ENCODE data around the gene NTM.
"Not testable (repeated sequence)": the region's sequence is repeated elsewhere in the genome, so short reads cannot be mapped to it uniquely, and the experiment has no call there.

Gene NTM

DNA sequence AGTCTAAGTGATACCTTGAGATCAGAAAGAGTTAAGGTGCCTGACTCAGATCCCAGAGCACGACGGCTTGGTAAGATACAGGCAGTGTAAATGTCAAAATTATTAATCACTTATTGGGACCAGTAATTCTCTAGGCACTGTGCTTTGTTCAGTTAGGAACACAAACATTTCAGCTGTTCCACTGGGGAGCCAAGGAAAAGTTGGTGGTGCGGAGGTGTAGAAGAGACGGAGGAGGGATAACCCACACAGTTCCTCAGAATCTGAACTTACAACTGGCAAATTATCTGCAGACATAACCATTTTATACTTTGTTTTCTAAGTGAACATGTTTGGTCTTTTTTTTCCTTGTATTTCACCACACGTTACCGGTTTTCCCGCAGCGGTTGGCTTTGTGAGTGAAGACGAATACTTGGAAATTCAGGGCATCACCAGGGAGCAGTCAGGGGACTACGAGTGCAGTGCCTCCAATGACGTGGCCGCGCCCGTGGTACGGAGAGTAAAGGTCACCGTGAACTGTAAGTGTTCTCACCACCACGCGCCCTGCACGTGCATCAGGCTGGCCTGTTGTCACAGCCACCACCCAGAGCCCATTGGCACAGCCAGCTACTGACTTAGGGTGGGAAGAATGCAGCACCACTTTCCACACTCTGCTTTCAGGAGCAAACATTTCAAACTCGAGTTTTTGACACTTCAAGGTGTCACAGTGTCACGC, 937.0 kb downstream of the NTM start:
- Histone ChIP-seq H3K4me3 (no peak overlapping the region), H3K27ac (no peak overlapping the region)

GRCh38 chr11:132310390-132311375, 940.3 kb downstream of the NTM start:
- H3K27ac ChIP-seq = no peak overlapping the region
- no peak overlapping the region for H3K4me3 ChIP-seq

DNA sequence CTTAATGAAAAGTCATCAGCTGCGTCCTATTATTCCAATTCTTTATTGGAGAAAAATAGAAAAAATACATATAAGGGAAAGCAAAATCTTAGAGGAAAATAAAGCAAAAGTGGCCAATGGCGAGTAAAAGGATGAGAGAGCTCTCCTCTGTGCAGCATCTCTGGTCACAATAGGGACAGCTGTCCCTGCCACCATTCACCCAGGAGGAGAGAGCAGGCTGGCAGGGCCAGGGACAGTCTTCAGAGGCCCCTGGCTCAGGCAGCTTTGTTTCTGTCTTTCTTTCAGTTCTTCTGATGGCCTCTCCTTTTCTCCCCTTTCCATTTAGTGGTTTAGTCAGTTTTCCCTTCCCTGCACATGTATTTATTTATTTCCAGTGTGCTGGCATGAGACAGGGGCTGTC, 941.3 kb downstream of the NTM start:
- Histone ChIP-seq H3K27ac (no peak overlapping the region), H3K4me3 (no peak overlapping the region)

- H3K4me3 ChIP-seq = no peak overlapping the region
Measured at GRCh38 chr11:132312161-132312560, 941.7 kb downstream of the NTM start.

GRCh38 chr11:132312701-132313111, 942.3 kb downstream of the NTM start:
- H3K27ac ChIP-seq = no peak overlapping the region

More at GRCh38 chr11:132312161-132312560, 941.7 kb downstream of the NTM start:
- no peak overlapping the region for H3K27ac ChIP-seq

DNA sequence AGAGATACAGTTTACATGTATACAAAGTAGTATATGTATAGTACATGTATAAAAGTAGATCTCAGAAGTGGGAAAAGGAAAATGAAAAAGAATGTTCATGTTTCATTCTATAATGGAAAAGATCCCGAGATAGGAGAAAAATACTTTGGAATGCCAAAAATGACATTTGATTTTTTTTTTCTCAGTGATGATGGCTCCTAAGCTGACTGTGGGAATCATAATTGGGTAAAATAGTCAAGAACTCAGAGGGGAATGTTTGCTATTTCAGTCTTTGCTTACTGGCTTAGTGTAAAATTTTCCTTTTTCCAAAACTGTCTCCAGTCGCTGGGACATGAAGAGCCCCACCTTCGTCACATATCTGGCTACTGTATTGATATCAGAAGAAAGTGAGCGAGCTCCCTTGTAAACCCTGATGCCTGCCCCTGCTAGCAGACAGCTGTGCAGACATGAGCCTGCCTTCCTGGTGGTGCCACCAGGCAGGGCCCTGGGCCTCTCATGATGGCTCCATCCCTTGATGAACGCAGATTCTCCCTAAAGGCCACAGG, 944.6 kb downstream of the NTM start:
- Histone ChIP-seq H3K27ac (no peak overlapping the region), H3K4me3 (no peak overlapping the region)

More at GRCh38 chr11:132312701-132313111, 942.3 kb downstream of the NTM start:
- no peak overlapping the region for H3K4me3 ChIP-seq

DNA sequence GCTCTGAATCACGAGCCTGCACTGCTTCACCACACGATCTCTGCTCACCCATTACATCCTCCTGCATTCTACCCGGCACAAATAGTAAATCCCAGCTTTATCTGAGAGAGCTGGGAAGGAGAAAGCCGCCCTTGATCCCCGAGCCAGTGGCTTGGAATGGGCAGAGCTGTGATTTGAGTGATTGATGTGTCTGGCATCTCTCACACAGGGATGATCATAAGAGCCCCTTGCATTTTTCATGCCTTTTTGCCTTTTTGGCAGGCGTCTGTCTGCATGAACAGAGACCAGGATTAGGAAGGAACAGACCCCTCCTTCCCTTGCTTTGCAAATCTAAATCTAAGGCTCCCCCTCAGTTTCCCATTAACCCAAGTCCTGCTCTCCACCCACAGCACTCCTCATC, 945.3 kb downstream of the NTM start:
- H3K27ac ChIP-seq = no peak overlapping the region
- H3K4me3 ChIP-seq = no peak overlapping the region

DNA sequence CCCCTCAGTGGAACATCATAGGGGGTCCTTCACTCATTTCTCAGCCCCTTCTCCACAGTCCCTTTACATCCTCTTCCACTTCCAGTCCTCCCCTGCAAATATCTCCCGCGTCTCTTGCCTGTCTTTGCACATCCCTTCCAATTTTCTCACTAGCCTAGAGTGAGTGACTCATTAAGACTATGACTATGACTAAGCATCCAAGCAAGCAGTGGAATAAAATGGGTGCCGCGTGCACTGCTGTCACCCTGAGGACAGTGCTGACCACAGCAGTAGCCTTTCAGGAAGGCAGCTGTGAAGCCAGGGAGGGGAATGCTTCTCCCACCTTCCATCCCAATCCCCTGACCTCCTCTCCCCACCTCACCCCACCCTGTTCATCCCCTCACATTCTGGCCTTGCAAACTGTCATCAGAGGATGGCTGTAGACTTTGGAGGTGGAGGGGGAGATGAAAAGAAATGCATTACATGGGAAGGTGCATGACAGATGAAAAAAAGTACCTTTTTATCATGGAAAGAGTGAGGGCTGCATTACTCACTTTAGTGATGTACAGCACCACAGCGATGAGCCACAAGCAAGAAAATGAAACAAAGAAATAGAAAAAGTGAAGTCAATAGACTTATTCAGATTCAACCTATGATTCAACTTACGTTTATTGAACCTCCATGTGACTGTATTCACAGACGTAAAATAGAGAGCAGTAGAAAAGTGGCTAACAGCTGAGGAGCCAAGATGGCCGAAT, 948.2 kb downstream of the NTM start:
- Histone ChIP-seq H3K4me3 (no peak overlapping the region), H3K27ac (no peak overlapping the region)

DNA sequence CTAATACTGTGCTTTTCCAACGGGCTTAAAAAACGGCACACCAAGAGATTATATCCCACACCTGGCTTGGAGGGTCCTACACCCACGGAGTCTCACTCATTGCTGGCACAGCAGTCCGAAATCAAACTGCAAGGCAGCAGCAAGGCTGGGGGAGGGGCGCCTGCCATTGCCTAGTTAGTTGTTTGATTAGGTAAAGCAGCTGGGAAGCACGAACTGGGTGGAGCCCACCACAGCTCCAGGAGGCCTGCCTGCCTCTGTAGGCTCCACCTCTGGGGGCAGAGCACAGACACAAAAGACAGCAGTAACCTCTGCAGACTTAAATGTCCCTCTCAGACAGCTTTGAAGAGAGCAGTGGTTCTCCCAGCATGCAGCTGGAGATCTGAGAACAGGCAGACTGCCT, 949.0 kb downstream of the NTM start:
- not testable (repeated sequence) for H3K27ac ChIP-seq, H3K4me3 ChIP-seq

- no peak overlapping the region for H3K27ac ChIP-seq
- H3K4me3 ChIP-seq = no peak overlapping the region
Measured at GRCh38 chr11:132330515-132330914, 960.1 kb downstream of the NTM start.

DNA sequence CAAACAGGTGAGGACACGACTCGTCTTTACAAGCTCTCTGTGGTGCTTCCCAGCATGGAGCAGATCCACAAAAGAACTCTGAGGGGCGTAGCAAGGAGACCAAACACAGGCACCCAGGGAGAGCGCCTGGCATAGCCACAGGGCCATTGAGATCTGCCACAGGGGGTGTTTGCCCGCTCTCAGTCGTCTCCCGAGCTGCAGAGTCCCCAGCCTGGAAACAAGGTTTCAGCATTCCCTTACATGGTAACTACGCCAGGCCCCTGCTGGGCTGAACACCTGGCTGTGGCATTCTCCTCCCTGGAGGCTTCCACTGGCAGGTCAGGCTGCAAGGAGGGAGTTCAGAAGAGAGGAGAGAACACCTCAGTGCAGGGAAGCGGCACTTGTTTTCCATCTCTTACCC, 962.1 kb downstream of the NTM start:
- Histone ChIP-seq H3K4me3 (no peak overlapping the region), H3K27ac (no peak overlapping the region)

- Histone ChIP-seq H3K4me3 (no peak overlapping the region), H3K27ac (no peak overlapping the region)
Measured at GRCh38 chr11:132334769-132335280, 964.4 kb downstream of the NTM start.

DNA sequence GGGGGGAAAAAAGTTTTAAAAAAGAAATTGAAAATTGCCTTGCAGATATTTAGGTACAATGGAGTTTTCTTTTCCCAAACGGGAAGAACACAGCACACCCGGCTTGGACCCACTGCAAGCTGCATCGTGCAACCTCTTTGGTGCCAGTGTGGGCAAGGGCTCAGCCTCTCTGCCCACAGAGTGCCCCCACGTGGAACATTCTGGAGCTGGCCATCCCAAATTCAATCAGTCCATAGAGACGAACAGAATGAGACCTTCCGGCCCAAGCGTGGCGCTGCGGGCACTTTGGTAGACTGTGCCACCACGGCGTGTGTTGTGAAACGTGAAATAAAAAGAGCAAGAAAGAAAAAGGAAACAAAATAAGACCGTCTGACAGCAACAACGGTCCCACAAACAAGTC, 964.9 kb downstream of the NTM start:
- no peak overlapping the region for H3K27ac ChIP-seq
- no peak overlapping the region for H3K4me3 ChIP-seq

GRCh38 chr11:132336781-132337535, 966.5 kb downstream of the NTM start:
- no peak overlapping the region for H3K4me3 ChIP-seq
- no peak overlapping the region for H3K27ac ChIP-seq

GRCh38 chr11:132337819-132338416, 967.5 kb downstream of the NTM start:
- no peak overlapping the region for H3K27ac ChIP-seq
- H3K4me3 ChIP-seq = no peak overlapping the region

DNA sequence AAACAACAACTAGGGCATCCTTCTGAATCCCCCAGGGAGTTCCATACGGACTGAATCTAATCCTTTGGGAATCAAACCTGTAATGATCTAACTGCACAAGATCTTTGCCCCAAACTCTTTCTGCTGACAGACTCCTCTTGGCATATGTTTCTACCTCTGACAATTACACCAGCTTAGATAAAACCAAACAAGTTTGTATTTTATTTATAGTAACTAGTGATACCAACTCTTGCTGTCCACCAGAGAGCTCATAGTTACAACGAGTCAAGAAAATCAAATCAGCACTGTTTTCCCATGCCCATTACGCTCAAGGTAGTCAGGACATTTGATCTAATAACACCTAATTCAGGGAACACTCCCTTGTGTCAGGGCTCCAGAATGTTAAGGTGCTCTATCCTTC, 972.0 kb downstream of the NTM start:
- H3K27ac ChIP-seq = no peak overlapping the region
- H3K4me3 ChIP-seq = no peak overlapping the region

DNA sequence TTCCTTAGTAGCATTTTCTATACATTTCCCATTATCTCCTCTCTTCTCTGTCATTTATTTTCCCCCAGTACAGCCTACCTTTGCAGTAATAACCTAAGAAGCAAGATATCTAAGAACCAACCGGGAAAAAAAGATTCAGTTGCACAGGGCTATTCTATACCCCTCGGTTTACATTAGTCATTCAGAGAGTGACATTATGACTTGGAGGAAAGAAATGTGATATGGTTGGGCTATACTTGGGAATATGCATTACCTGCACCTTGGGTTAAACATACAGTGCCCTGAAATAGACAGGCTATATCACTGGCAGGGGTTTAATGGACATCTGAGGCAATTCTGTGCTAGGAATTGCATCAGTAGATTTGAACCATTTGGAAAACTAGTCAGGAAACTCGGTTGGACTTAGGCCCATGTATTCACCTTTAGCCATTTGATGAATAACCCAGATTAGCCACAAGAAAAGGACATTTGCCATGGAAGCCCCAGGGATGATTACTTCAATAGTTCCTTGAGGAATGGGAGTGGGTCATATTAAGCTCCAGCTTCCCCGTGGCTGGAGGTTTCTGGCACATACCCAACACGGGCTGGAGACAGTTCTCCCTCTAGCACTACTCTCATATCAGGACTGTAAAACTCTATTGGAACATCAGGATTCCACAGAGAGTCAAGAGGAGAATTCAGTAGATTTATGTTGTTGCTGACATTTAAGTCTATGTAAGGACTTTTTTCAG, 973.2 kb downstream of the NTM start:
- Histone ChIP-seq H3K4me3 (no peak overlapping the region), H3K27ac (no peak overlapping the region)

- H3K27ac ChIP-seq = no peak overlapping the region
Measured at GRCh38 chr11:132346558-132347148, 976.2 kb downstream of the NTM start.

More at GRCh38 chr11:132346558-132347148, 976.2 kb downstream of the NTM start:
- H3K4me3 ChIP-seq = no peak overlapping the region

Measured in skin epidermis (tissue), 12 donors.